Measurements from ENCODE around the gene VPS9D1.

The VPS9D1 gene

GRCh38 chr16:89732918-89733242, 12.2 kb upstream of the VPS9D1 start:
- DNase-seq (ENCODE audit: low spot score): no peak

- no peak for DNase-seq (ENCODE audit: low spot score)
These were observed 11.6 kb upstream of the VPS9D1 start for GRCh38 chr16:89732142-89732917.

GRCh38 chr16:89730610-89731234, 10.0 kb upstream of the VPS9D1 start:
- DNase-seq (ENCODE audit: low spot score): no peak

- no peak for DNase-seq (ENCODE audit: low spot score)
These were observed 9.3 kb upstream of the VPS9D1 start for GRCh38 chr16:89729863-89730593.

- DNase-seq (ENCODE audit: low spot score): no peak
These were observed 8.6 kb upstream of the VPS9D1 start for GRCh38 chr16:89729293-89729692.

- no peak for DNase-seq (ENCODE audit: low spot score)
These were observed 6.9 kb upstream of the VPS9D1 start for GRCh38 chr16:89727406-89728120.

GRCh38 chr16:89723279-89724250, 2.9 kb upstream of the VPS9D1 start:
- DNase-seq (ENCODE audit: low spot score): no peak

- DNase-seq (ENCODE audit: low spot score): peak; percentile 46
These were observed 1.9 kb upstream of the VPS9D1 start for GRCh38 chr16:89722392-89723278.

- DNase-seq (ENCODE audit: low spot score): no peak
These were observed 1.1 kb upstream of the VPS9D1 start for GRCh38 chr16:89721546-89722391.

GRCh38 chr16:89720551-89720812, 216 bp downstream of the VPS9D1 start:
- peak; percentile 17 for DNase-seq (ENCODE audit: low spot score)

GRCh38 chr16:89717688-89718505, 2.8 kb downstream of the VPS9D1 start:
- DNase-seq (ENCODE audit: low spot score): peak; percentile 19

GRCh38 chr16:89716916-89717687, 3.6 kb downstream of the VPS9D1 start:
- DNase-seq (ENCODE audit: low spot score): no peak

GRCh38 chr16:89716493-89716892, 4.2 kb downstream of the VPS9D1 start:
- no peak for DNase-seq (ENCODE audit: low spot score)

GRCh38 chr16:89712274-89712781, 8.4 kb downstream of the VPS9D1 start:
- DNase-seq (ENCODE audit: low spot score): no peak

- peak; percentile 60 for DNase-seq (ENCODE audit: low spot score)
These were observed 9.0 kb downstream of the VPS9D1 start for GRCh38 chr16:89711601-89712273.

GRCh38 chr16:89710709-89711564, 9.8 kb downstream of the VPS9D1 start:
- DNase-seq (ENCODE audit: low spot score): no peak

Measured in hematopoietic multipotent progenitor cell treated with erythropoietin and hydrocortisone succinate and interleukin-3 and kit ligand, for 17 days (in vitro differentiated cells).